Vagina (tissue), 2 donors: ENCODE measurements around the gene DOCK8.

Source experiments
- POLR2A ChIP-seq, 2 donors: fragments of 450-650 bp; IDR thresholded peaks; one replicate each; pipeline ENCODE4 v1.6.1; 2017; ENCODE audit warnings: antibody characterized with exemption in 2 of 2, mild to moderate bottlenecking in 2 of 2, moderate library complexity in 2 of 2
- TF ChIP-seq, protein P1 (sequence below), 3 experiments: fragments of 450-650 bp in 2 of 3; fragments of 200-600 bp in 1 of 3; sonication (generic) in 1 of 3; IDR thresholded peaks; one replicate each; pipeline ENCODE4 v1.5.1; 2017 to 2019; ENCODE audit warnings: antibody characterized with exemption in 3 of 3, mild to moderate bottlenecking in 2 of 3, moderate library complexity in 2 of 3

DNA sequence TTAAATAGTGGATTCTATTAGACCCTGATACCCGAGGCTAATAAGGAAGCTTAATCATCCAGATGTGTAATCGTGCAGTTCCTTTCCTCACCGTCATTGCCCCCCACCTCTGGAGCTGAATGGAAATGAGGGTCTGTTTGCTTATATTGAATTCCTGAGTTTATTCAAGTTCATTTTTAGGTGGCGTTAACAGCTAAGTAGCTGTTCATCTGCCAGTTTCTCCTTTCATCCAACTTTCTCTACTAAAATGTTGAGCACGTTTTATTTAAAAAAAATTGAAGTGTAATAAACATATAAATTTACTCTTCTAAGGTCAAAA, 291.0 kb downstream of the DOCK8 start:
- no peak for TF ChIP-seq POLR2A (IDR thresholded peaks at IDR 0.05)
- TF ChIP-seq, protein P1, sequence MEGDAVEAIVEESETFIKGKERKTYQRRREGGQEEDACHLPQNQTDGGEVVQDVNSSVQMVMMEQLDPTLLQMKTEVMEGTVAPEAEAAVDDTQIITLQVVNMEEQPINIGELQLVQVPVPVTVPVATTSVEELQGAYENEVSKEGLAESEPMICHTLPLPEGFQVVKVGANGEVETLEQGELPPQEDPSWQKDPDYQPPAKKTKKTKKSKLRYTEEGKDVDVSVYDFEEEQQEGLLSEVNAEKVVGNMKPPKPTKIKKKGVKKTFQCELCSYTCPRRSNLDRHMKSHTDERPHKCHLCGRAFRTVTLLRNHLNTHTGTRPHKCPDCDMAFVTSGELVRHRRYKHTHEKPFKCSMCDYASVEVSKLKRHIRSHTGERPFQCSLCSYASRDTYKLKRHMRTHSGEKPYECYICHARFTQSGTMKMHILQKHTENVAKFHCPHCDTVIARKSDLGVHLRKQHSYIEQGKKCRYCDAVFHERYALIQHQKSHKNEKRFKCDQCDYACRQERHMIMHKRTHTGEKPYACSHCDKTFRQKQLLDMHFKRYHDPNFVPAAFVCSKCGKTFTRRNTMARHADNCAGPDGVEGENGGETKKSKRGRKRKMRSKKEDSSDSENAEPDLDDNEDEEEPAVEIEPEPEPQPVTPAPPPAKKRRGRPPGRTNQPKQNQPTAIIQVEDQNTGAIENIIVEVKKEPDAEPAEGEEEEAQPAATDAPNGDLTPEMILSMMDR (IDR thresholded peaks at IDR 0.05) = no peak
